GM12878 (cell line): ENCODE measurements around the gene CHST4. TPM values are rescaled to one million over a fixed set of nuclear protein-coding genes. Genes with fewer than 3 reads are reported as not detected.

Source experiments
- ATAC-seq: fragments of 200-7000 bp; cut with Tn5 transposase; 3 replicates; pipeline ENCODE4 v1.9.1; 2020; ENCODE audit warnings: mild to moderate bottlenecking, moderate library complexity
- BruUV-seq: library from RNA; stranded (reverse); fragments of 400-500 nt; replicated peaks from 2 replicates; lab custom pipeline; 2021; lab: Mats Ljungman, UMichigan
- CTCF ChIA-PET: fragments of 300-600 bp; sonication (Branson Sonifier 250); formaldehyde crosslinking; extraction: SDS; loops from one replicate; lab custom pipeline; 2021; ENCODE audit warnings: inconsistent platforms; lab: Yijun Ruan, JAX
- POLR2A ChIA-PET: fragments of 350-600 bp; formaldehyde crosslinking; extraction: SDS; loops from one replicate; lab custom pipeline; 2021; ENCODE audit warnings: inconsistent platforms; lab: Charles Lee
- RAD21 ChIA-PET: fragments of 300-600 bp; sonication (Branson Sonifier 250); formaldehyde crosslinking; loops from one replicate; lab custom pipeline; 2023; ENCODE audit warnings: antibody characterized with exemption; ENCODE audit not compliant: unreplicated experiment; lab: Charles Lee
- SMC1A ChIA-PET: fragments of 300-600 bp; sonication (Branson Sonifier 250); formaldehyde crosslinking; loops from one replicate; lab custom pipeline; 2023; ENCODE audit not compliant: unreplicated experiment, uncharacterized antibody; lab: Charles Lee
- DNase-seq: peaks from one replicate; pipeline ENCODE4 v3.0.0-alpha.2; 2011; ENCODE audit warnings: low read depth, low spot score
- FAIRE-seq: peaks from 3 replicates; lab custom pipeline; 2011; peaks lifted over from hg19 to GRCh38; lab: Jason Lieb, UNC
- H2AFZ ChIP-seq: 2 replicates; pipeline ENCODE4 v1.6.0; 2011; ENCODE audit warnings: low read depth, low read length, control low read depth; ENCODE audit not compliant: control insufficient read depth
- H3K27ac ChIP-seq: 2 replicates; pipeline ENCODE4 v1.5.1; 2011; ENCODE audit warnings: control low read depth; ENCODE audit not compliant: control insufficient read depth, insufficient read depth
- H3K27me3 ChIP-seq, 2 experiments: replicated peaks in 1 of 2; 2 replicates each; pipeline versions ENCODE4 v1.6.0 to v1.6.1; 2011; ENCODE audit warnings: low read length in 1 of 2; ENCODE audit not compliant: control insufficient read depth in 2 of 2, insufficient read depth in 2 of 2
- H3K36me3 ChIP-seq, 2 experiments: 2 replicates each; pipeline ENCODE4 v1.5.1; 2011; ENCODE audit warnings: low read length in 1 of 2; ENCODE audit not compliant: control insufficient read depth in 2 of 2, insufficient read depth in 2 of 2
- H3K4me1 ChIP-seq: 2 replicates; pipeline ENCODE4 v1.6.1; 2011; ENCODE audit warnings: mild to moderate bottlenecking, low read length, moderate library complexity, mixed read lengths; ENCODE audit not compliant: control insufficient read depth, insufficient read depth
- H3K4me2 ChIP-seq: 2 replicates; pipeline ENCODE4 v1.6.0; 2011; ENCODE audit warnings: control low read depth; ENCODE audit not compliant: control insufficient read depth, insufficient read depth
- H3K4me3 ChIP-seq: fragments of 200-600 bp; sonication (generic); 2 replicates; pipeline ENCODE4 v1.5.1; 2016
- H3K79me2 ChIP-seq: 2 replicates; pipeline ENCODE4 v1.6.0; 2011; ENCODE audit warnings: low read length; ENCODE audit not compliant: control insufficient read depth, insufficient read depth
- H3K9ac ChIP-seq: 2 replicates; pipeline ENCODE4 v1.8.0; 2011; ENCODE audit warnings: low read length, control low read depth, mixed read lengths; ENCODE audit not compliant: control insufficient read depth, insufficient read depth
- H3K9me3 ChIP-seq: replicated peaks from 3 replicates; pipeline ENCODE4 v1.5.1; 2011; ENCODE audit warnings: mild to moderate bottlenecking, low read length; ENCODE audit not compliant: control insufficient read depth, insufficient read depth
- H4K20me1 ChIP-seq: 2 replicates; pipeline ENCODE4 v1.6.0; 2011; ENCODE audit not compliant: control insufficient read depth, insufficient read depth
- BMI1 ChIP-seq: fragments of 450-650 bp; IDR thresholded peaks from 2 replicates; pipeline ENCODE4 v1.6.1; 2016; ENCODE audit warnings: mild to moderate bottlenecking, moderate library complexity, borderline replicate concordance
- CBFB ChIP-seq: IDR thresholded peaks from 2 replicates; pipeline ENCODE4 v1.6.1; 2016; ENCODE audit warnings: antibody characterized with exemption, low read depth
- CTCF ChIP-seq, 3 experiments: IDR thresholded peaks in 2 of 3; conservative IDR thresholded peaks in 1 of 3; 2 replicates each; pipeline ENCODE4 v1.5.1; 2011; ENCODE audit warnings: low read depth in 3 of 3, low read length in 3 of 3, mild to moderate bottlenecking in 3 of 3, control low read depth in 2 of 3, moderate library complexity in 2 of 3, inconsistent platforms in 1 of 3, mixed read lengths in 1 of 3; ENCODE audit not compliant: control insufficient read depth in 2 of 3, insufficient read depth in 1 of 3; ENCODE audit errors: extremely low read depth in 1 of 3
- ELK1 ChIP-seq: IDR thresholded peaks from 2 replicates; pipeline ENCODE4 v1.6.1; 2012; ENCODE audit warnings: low read depth, low read length, improper control_type of control experiment
- ETV6 ChIP-seq, 2 experiments: fragments of 450-650 bp in 1 of 2; IDR thresholded peaks in 1 of 2; conservative IDR thresholded peaks in 1 of 2; 2 replicates each; pipeline ENCODE4 v1.6.1; 2014; ENCODE audit warnings: antibody characterized with exemption in 1 of 2, borderline replicate concordance in 1 of 2, low read depth in 1 of 2, mild to moderate bottlenecking in 1 of 2, moderate library complexity in 1 of 2
- IRF4 ChIP-seq: IDR thresholded peaks from 2 replicates; pipeline ENCODE4 v1.6.1; 2011; ENCODE audit warnings: low read depth, low read length
- NFYB ChIP-seq: IDR thresholded peaks from 2 replicates; pipeline ENCODE4 v1.6.1; 2011; ENCODE audit warnings: low read depth, mild to moderate bottlenecking, low read length, improper control_type of control experiment, moderate library complexity; ENCODE audit not compliant: insufficient read depth
- NR2C2 ChIP-seq: IDR thresholded peaks from 2 replicates; pipeline ENCODE4 v1.6.1; 2011; ENCODE audit warnings: borderline replicate concordance, low read depth; ENCODE audit not compliant: control insufficient read depth, insufficient read length
- PRDM15 ChIP-seq: fragments of 450-650 bp; formaldehyde crosslinking; IDR thresholded peaks from 2 replicates; pipeline ENCODE4 v1.4.0; 2020; ENCODE audit warnings: mild to moderate bottlenecking, moderate library complexity
- STAT3 ChIP-seq: IDR thresholded peaks from 2 replicates; pipeline ENCODE4 v1.6.1; 2011; ENCODE audit warnings: low read depth, low read length, improper control_type of control experiment
- WGBS: methylation state at CpG from one replicate; pipeline ENCODE4 v1.1.6; 2016; ENCODE audit warnings: low lambda C conversion rate; ENCODE audit not compliant: insufficient replicate concordance, insufficient coverage; ENCODE audit errors: missing lambda C conversion rate; 5-methylcytosine and 5-hydroxymethylcytosine counted together
- in situ Hi-C: fragments of 300-500 bp; cut with MboI; formaldehyde crosslinking; loops from 9 replicates; pipeline ENCODE4 v1.14.3; 2018; ENCODE audit warnings: mixed read lengths
- intact Hi-C: fragments of 100-400 bp; cut with micrococcal nuclease; formaldehyde crosslinking; loops from one replicate; pipeline ENCODE4 v1.14.2; 2022; ENCODE audit not compliant: unreplicated experiment
- polyA plus RNA-seq, 11 experiments: library from polyadenylated mRNA; depleted of rRNA in 4 of 11; unstranded in 6 of 11; stranded (reverse) in 5 of 11; fragments of >200 nt; fragmentation: Nextera tagmentation in 4 of 11; fragmentation: Illumina TruSeq in 1 of 11; extraction: Ambion mirVana in 4 of 11; extraction: Trizol in 1 of 11; gene quantifications; 1 replicate in 1 of 11; 2 replicates in 10 of 11; pipeline versions ENCODE4 v1.2.1 to v1.2.3, GENCODE V29; 2011 to 2016; ENCODE audit warnings: inconsistent platforms in 2 of 11, missing spikeins in 2 of 11, low read depth in 1 of 11
- total RNA-seq, 4 experiments: library from RNA; depleted of rRNA in 3 of 4; stranded (reverse); fragments of >200 nt in 3 of 4; fragmentation: Illumina TruSeq in 1 of 4; extraction: Trizol in 1 of 4; gene quantifications; 2 replicates each; pipeline versions ENCODE4 v1.2.1 to v1.2.3, GENCODE V29; 2013 to 2021

Gene CHST4
- total and polyA plus RNA-seq, 10 of the 15 experiments (the other 5 are each of a cell fraction or from before 2014, with no cell fraction given): 0.10 to 1.7 (median 0.79) TPM

- no peak for TF ChIP-seq NR2C2
- TF ChIP-seq, all 136 proteins: peak for 55
Measured at GRCh38 chr16:71484006-71484893, 42.0 kb upstream of the CHST4 start (continued).

DNA sequence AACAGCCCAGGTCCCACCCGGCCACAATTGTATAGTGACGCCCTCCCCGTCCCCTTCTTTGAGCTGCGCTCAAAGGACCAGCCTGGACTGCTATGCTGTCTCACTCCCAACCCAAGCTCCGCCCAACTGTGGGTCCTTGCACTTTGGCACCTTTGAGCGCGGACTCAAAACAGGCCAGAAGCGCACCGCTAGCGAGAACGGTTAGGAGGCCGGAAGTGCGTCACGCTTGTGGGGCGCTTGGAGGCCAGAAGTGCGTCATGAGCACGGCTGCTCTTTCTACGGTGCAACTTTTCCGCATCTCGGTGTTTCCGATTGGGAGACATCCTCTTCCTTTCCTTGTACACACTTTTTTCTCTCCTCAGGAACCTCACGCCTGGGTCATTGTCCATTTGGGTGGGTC, 37.1 kb upstream of the CHST4 start, which contains the start of gene ZNF19:
Gene ZNF19 (minus strand): TSS at position 203 of the 400 bp plus-strand sequence. CDS start 7,210 bp downstream, outside the sequence.
- ChIA-PET SMC1A (interaction anchor here (0.5 to 1.4 kb wide), 3 partner anchors 12 to 180 kb away, joined by 3 to 5 read pairs (median 3); no protein-coding TSS in a partner anchor), RAD21 (no interaction called here), POLR2A (no interaction called here), CTCF (interaction anchor here (2.1 to 2.9 kb wide), 2 partner anchors 11 to 76 kb away, joined by 5 to 34 read pairs; no protein-coding TSS in a partner anchor)
- H3K4me2 ChIP-seq: no peak within 1 kb of the TSS
- H3K36me3 ChIP-seq: no peaks in the 10 kb centered on the region
- DNase-seq: no peak
- H3K9me3 ChIP-seq: no peaks in the 10 kb centered on the region
- H3K9ac ChIP-seq: no peak within 1 kb of the TSS
- no peak within 1 kb of the TSS for H2AFZ ChIP-seq
- FAIRE-seq: no peak
- H3K27me3 ChIP-seq: no peaks in the 10 kb centered on the region
- intact Hi-C loops (no loop called here), in situ Hi-C loops (no loop called here)
- no peak for ATAC-seq
- BruUV-seq: no TSS peak
- WGBS: 87% methylated on average over 22 of the region's 22 CpGs
- H3K79me2 ChIP-seq: no peaks in the 10 kb centered on the region
- H4K20me1 ChIP-seq: no peaks in the 10 kb centered on the region
- H3K4me1 ChIP-seq: no peaks in the 10 kb centered on the region
- H3K4me3 ChIP-seq: no peak within 1 kb of the TSS
- no peak within 1 kb of the TSS for H3K27ac ChIP-seq
- TF ChIP-seq NFYB (no peak), STAT3 (no peak), ETV6 (conservative IDR thresholded peaks at IDR 0.05 in 1 of 2, IDR thresholded peaks at IDR 0.05 in 1 of 2; ENCODE audit: borderline replicate concordance in 1 of 2, low read depth in 1 of 2) (no peak), ELK1 (no peak), CTCF (IDR thresholded peaks at IDR 0.05 in 2 of 3, conservative IDR thresholded peaks at IDR 0.05 in 1 of 3; ENCODE audit: control insufficient read depth in 2 of 3, extremely low read depth in 1 of 3, insufficient read depth in 1 of 3, low read depth in 3 of 3, low read length in 3 of 3) (no peak), IRF4 (no peak), CBFB (no peak), BMI1 (no peak), PRDM15 (CRISPR knock-in tag) (no peak)
